Stimulated activated CD8-positive, alpha-beta memory T cell treated with anti-CD3 and anti-CD28 coated beads, Interleukin-4, amount 100 ng/mL, for 1 hour (primary cell): ENCODE results near the gene MAMDC2.

Experiments used
- DNase-seq, 2 donors: peaks; one replicate each; pipeline ENCODE4 v3.0.0-alpha.2; 2020; ENCODE audit warnings: low read depth in 2 of 2, low spot score in 1 of 2

The MAMDC2 gene

GRCh38 chr9:70043689-70044489 is at the start of gene MAMDC2:
TSS of gene MAMDC2 (plus strand) at chr9:70043848. CDS start at chr9:70044198, 350 bp downstream.
- no peak for DNase-seq

GRCh38 chr9:69995846-69996245 is 47.8 kb upstream of the MAMDC2 start:
- DNase-seq = no peak

GRCh38 chr9:69996967-69997366 is 46.7 kb upstream of the MAMDC2 start:
- DNase-seq = no peak

- DNase-seq = no peak
These were observed 46.1 kb upstream of the MAMDC2 start for GRCh38 chr9:69997524-69997923.

GRCh38 chr9:69999315-69999714 is 44.3 kb upstream of the MAMDC2 start:
- DNase-seq = no peak

- no peak for DNase-seq
These were observed 43.2 kb upstream of the MAMDC2 start for GRCh38 chr9:70000469-70000868.

GRCh38 chr9:70003901-70004714 is 39.5 kb upstream of the MAMDC2 start:
- no peak for DNase-seq

GRCh38 chr9:70006306-70006705 is 37.3 kb upstream of the MAMDC2 start:
- no peak for DNase-seq

- no peak for DNase-seq
These were observed 35.8 kb upstream of the MAMDC2 start for GRCh38 chr9:70007831-70008230.

- no peak for DNase-seq
These were observed 33.6 kb upstream of the MAMDC2 start for GRCh38 chr9:70010015-70010414.

GRCh38 chr9:70011366-70011765 is 32.3 kb upstream of the MAMDC2 start:
- DNase-seq = no peak

GRCh38 chr9:70012569-70012968 is 31.1 kb upstream of the MAMDC2 start:
- DNase-seq = no peak

GRCh38 chr9:70013598-70014196 is 30.0 kb upstream of the MAMDC2 start:
- DNase-seq = no peak

- no peak for DNase-seq
These were observed 28.5 kb upstream of the MAMDC2 start for GRCh38 chr9:70015099-70015498.

- DNase-seq = no peak
These were observed 23.4 kb upstream of the MAMDC2 start for GRCh38 chr9:70020217-70020616.

- DNase-seq = no peak
These were observed 22.6 kb upstream of the MAMDC2 start for GRCh38 chr9:70020991-70021571.

- no peak for DNase-seq
These were observed 15.4 kb upstream of the MAMDC2 start for GRCh38 chr9:70028287-70028686.

- no peak for DNase-seq
These were observed 13.5 kb upstream of the MAMDC2 start for GRCh38 chr9:70030156-70030555.

- no peak for DNase-seq
These were observed 12.5 kb upstream of the MAMDC2 start for GRCh38 chr9:70031141-70031545.

- no peak for DNase-seq
These were observed 9.4 kb upstream of the MAMDC2 start for GRCh38 chr9:70034271-70034711.

- DNase-seq = no peak
These were observed 8.0 kb upstream of the MAMDC2 start for GRCh38 chr9:70035691-70036090.
